Left hindlimb (tissue), 1 donor: ENCODE measurements around the gene PRLR.

Experiments
- DNase-seq: peaks from one replicate; pipeline ENCODE4 v3.0.0-alpha.2; 2018

The PRLR gene

GRCh38 chr5:35029333-35029732 lies 201.0 kb downstream of the PRLR start:
- no peak for DNase-seq

GRCh38 chr5:35026941-35027340 lies 203.3 kb downstream of the PRLR start:
- no peak for DNase-seq

- DNase-seq: no peak
These were observed 203.9 kb downstream of the PRLR start for GRCh38 chr5:35026280-35026840.

- no peak for DNase-seq
These were observed 205.3 kb downstream of the PRLR start for GRCh38 chr5:35024911-35025510.

GRCh38 chr5:35023391-35024178 lies 206.7 kb downstream of the PRLR start:
- DNase-seq: no peak

DNA sequence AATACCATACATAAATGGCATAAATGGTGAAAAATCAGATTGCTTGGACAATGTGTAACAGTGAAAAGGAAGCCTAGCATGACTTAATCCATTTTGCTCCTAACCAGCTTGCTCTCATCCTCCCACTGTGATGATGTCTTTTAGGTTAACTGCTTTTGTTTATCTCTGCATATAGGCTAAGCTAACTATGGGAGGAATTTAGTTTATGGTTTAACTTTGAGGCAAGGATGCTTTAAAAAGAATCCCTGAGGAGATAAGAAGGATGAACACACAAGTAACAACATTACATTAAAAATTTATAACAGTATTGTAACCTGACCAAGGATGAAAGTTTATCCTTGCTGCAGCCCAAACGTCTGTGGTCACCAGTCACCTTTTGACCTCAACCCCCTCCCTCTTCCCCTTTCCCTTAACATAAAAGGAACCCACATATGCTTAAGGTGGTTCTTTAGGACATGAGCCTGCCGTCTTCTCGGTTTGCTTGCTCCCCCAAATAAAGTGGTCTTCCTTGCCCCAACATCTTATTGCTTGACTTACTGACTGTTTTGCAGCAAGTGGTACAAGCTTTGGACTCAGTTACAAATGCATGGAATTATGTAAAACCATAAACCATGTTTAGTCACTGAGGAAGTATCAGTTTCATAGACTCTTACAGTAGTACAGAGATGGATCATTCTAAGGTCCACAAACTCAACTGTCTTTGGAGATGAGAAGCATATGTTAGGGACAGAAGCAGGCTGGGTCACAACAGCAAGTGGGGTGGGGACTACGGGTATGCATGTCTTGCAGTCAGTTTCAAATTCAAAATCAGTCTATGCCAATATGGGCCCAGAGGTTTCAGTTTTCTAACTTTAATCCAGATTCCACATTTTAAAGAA lies 213.9 kb downstream of the PRLR start:
- DNase-seq: no peak

DNA sequence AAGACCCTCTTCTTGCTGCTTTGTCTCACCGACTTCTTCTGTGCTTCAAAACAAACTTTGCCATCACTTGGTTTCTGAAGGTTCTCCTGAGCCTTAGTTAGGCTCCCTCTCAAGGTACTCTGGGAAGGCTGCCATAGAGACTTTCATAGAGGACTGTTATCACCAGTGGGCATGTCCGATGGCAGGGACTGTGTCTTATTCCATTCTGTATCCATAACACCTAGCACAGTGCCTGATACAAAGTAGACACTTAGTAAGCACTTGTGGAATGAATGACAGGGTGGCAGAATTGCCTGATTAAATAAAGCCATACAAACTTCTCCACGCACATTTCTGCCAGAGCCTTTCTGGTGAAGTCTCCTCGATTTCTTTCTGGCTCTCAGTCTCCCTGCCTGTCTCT lies 215.2 kb downstream of the PRLR start:
- no peak for DNase-seq

DNA sequence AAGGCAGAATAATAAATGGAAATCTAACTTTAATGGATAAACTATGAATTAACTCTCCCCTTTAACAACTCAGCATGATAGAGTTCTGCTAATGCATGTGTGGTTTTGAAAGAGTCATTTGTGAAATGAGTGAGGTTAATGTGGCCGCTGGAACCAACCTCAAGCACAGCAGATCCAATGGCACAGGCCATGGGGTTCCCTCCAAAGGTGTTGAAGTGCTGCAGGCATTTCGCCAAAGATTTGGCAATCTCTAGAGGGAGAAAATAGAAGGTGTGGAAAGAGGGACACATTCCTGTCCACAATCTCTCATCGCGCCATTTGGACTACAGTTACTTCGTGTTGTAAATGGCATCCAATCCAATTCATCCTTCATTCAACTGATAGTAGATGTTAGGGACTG lies 217.5 kb downstream of the PRLR start:
- no peak for DNase-seq

DNA sequence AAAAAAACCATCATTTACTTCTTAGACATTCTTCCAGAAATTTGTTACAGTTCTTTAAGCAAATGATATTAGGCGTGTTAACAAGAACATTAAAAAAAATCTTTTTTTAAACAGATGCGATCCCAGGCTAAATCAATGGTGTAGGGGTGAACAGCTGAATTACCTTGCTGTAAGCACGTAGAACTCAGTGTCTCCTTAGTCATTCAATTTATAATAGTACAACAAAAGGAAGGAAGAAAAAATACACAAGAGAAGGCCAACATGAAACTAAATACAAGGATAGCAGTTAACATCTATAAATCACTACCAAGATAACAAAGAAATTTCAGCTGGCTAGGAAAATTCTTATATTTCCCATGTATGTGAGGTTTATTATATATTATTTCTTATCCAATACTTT lies 217.9 kb downstream of the PRLR start:
- no peak for DNase-seq

DNA sequence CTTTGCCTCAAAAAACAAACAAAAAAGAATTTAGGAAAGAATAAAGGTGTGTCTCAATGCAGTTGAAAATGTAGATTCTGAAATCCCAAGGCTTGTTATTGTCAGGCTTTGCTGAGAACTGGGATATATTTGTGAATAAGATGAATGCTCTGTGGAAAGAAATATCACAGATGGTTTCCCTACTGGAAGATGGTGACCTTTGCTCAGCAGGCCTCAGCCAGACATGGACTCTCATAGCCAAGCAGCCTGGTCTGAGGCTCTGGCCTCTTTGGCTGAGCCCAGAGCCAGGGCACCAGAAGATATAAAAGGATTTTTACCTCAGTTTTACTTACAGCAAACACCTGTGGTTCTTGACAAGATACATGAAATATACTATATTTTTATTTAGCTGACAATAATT lies 219.6 kb downstream of the PRLR start:
- no peak for DNase-seq

GRCh38 chr5:35009657-35010056 lies 220.6 kb downstream of the PRLR start:
- DNase-seq: no peak

DNA sequence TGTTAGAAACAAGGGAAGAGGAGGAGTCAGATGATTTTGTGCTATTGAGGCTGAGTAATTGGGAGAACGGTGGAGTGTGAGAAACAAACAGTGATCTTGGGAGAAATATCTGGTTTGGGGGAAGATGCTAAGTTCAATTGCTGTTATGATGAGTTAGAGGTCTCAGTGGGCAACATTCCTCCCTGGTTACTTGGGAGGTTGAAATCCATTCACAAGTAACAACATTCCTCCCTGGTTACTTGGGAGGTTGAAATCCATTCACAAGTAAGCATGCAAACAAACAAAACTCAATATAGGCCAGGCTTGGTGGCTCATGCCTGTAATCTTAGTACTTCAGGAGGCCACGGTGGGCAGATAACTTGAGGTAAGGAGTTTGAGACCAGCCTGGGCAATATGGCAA lies 221.3 kb downstream of the PRLR start:
- DNase-seq: no peak

DNA sequence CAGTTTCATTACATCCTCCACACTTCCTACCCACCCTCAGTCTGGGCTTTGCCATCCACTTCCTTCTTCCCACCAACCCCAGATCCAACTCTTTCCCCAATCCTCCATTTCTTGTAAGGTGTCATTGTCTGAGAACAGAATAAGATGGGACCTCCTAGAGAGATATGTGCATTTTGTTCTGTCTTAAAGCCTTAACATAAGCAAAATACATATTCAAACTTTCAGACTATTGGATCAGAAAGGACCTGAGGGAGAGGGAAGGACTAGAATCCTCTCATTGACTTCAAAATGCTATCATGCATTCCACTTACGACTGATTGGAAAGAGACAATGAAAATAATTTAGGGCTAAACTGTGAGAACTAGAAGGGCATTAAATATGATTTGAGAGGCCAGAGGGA lies 225.5 kb downstream of the PRLR start:
- no peak for DNase-seq

DNA sequence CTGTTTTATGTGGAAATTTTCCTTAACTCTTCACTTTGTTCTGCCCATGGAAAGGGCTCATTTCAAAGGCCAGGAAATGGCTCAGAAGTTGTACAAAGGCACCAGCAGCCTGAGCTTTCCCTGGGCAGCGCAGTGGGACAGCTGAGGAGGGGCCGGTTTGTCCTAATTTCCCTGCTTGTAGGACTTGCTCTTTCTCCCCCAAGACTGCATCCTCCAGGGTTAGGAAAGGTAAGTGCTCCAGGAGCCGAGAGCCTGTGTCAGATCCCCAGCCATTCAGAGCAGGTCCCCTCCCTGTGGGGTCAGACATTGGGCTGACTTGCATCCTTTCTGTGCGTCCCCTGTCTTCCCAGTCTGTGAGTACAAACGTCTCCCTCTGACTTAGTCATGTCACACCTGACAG lies 226.1 kb downstream of the PRLR start:
- DNase-seq: no peak

GRCh38 chr5:35003018-35003957 lies 227.0 kb downstream of the PRLR start:
- DNase-seq: peak; percentile 43

GRCh38 chr5:35002459-35002858 lies 227.8 kb downstream of the PRLR start:
- DNase-seq: no peak

- DNase-seq: no peak
These were observed 228.4 kb downstream of the PRLR start for GRCh38 chr5:35001842-35002241.
